NB4 (cell line): Measurements from ENCODE around the gene RBPJ.

Source experiments
- DNase-seq: peaks from one replicate; pipeline ENCODE4 v3.0.0; 2010; ENCODE audit warnings: low read depth
- H3K4me3 ChIP-seq: one replicate; pipeline ENCODE4 v1.5.1; 2011; ENCODE audit warnings: mild to moderate bottlenecking, low read depth, low read length, moderate library complexity
- MYC ChIP-seq: IDR thresholded peaks from 2 replicates; pipeline ENCODE4 v1.6.1; 2011; ENCODE audit warnings: low read depth, low read length
- POLR2A ChIP-seq: IDR thresholded peaks from 2 replicates; pipeline ENCODE4 v1.6.1; 2011; ENCODE audit warnings: mild to moderate bottlenecking; ENCODE audit not compliant: insufficient read length; ENCODE audit errors: extremely low read depth
- TF ChIP-seq, protein P1 (sequence below): IDR thresholded peaks from 2 replicates; pipeline ENCODE4 v1.6.1; 2011; ENCODE audit warnings: low read depth, low read length
- TF ChIP-seq, protein P2 (sequence below): IDR thresholded peaks from one replicate; pipeline ENCODE4 v1.5.1; 2012; ENCODE audit warnings: low read depth, low read length

Gene RBPJ

DNA sequence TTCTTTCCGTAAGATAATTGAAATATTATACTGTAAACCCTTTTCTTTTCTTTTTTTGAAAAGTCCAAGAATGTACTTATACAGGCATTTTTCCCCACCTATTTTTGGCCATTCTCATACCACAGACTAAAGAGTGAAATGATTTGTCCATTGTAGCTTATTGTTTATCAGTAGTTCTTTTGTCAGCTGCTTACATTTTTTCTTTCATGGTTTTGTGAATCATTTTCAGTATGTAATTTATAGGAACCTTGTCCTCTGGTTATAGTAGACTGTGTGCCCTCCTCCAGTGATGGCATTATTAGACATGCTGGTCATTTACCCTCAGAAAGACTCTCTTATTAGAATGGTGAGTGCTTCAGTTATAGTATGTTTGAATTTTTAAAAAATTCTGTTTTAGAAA is 112.7 kb downstream of the RBPJ start:
- TF ChIP-seq, protein P1, sequence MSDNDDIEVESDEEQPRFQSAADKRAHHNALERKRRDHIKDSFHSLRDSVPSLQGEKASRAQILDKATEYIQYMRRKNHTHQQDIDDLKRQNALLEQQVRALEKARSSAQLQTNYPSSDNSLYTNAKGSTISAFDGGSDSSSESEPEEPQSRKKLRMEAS = no peak
- TF ChIP-seq, protein P2, sequence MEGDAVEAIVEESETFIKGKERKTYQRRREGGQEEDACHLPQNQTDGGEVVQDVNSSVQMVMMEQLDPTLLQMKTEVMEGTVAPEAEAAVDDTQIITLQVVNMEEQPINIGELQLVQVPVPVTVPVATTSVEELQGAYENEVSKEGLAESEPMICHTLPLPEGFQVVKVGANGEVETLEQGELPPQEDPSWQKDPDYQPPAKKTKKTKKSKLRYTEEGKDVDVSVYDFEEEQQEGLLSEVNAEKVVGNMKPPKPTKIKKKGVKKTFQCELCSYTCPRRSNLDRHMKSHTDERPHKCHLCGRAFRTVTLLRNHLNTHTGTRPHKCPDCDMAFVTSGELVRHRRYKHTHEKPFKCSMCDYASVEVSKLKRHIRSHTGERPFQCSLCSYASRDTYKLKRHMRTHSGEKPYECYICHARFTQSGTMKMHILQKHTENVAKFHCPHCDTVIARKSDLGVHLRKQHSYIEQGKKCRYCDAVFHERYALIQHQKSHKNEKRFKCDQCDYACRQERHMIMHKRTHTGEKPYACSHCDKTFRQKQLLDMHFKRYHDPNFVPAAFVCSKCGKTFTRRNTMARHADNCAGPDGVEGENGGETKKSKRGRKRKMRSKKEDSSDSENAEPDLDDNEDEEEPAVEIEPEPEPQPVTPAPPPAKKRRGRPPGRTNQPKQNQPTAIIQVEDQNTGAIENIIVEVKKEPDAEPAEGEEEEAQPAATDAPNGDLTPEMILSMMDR = no peak
- TF ChIP-seq POLR2A (no peak), MYC (no peak)
- no peak for DNase-seq
- no peak overlapping the region for H3K4me3 ChIP-seq

DNA sequence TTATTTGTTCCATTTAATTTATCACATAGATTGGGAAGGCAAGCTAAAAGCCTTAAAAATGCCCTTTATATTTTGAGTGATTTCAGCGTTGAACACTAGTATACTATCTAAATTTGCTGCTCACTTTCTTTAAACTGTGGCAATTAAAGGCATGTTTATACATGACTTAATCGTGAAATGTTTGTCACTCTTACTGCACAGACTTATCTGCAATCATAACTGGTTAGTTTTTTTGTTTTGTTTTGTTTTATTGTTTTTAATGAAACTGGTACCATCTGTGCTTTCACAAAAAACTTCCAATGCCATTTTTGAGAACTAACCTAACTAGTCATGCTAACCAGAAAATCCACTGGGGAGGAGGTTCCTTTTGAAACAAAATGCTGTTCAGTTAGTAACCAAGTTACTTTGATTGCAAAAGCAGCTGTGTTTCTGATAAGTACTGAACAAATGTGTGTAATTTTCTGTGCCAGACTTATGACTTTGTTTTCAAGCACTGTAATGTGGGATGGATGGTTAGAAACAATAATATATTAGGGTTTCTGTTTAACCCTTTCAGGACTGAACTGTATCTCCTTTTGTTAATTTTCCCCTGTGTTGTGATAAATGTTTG is 113.3 kb downstream of the RBPJ start:
- DNase-seq = no peak
- H3K4me3 ChIP-seq = no peak overlapping the region
- no peak for TF ChIP-seq POLR2A
- TF ChIP-seq, protein P1 = no peak
- TF ChIP-seq, protein P2 = no peak

DNA sequence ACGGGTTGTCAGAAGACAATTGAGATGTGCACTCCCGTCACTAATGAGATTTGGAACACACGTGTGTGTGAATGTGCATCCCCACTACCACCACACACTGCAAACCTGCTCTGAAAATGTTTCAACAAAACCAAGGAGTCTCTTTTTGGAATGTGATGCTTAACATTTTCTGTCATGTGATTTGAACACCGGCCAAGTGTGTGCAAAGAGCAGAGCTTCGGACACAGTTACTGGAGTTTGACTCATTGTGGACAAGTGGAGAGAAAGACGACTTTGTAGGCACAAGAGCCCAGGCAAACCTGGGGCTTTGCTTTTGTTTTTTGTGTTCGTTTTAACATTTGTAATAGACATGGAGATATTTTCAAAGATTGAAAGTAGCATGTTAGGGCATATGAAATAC is 120.3 kb downstream of the RBPJ start:
- TF ChIP-seq, protein P1 = no peak
- no peak for TF ChIP-seq MYC
- TF ChIP-seq, protein P2 = no peak
- no peak for TF ChIP-seq POLR2A
- no peak for DNase-seq
- H3K4me3 ChIP-seq = no peak overlapping the region

DNA sequence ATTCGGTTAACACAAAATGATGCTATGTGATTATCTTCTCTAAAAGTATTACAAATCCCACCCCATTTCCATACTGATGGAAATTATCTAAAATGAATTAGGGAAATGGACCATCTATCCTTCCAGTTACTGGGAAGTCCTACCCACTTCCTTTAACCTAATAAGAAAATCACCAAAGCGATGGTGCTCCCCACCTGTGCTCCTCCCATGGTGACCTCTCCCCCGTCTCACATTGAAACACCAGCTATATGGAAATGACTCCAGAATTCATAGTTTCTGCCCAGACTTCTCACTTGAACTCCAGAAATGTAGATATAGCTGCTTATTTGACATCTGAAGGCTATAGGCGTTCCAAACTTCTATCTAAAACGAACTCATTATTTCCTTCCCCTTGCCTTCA is 121.0 kb downstream of the RBPJ start:
- TF ChIP-seq, protein P1 = no peak
- TF ChIP-seq, protein P2 = no peak
- no peak for TF ChIP-seq POLR2A
- no peak for TF ChIP-seq MYC
- DNase-seq = no peak
- no peak overlapping the region for H3K4me3 ChIP-seq

DNA sequence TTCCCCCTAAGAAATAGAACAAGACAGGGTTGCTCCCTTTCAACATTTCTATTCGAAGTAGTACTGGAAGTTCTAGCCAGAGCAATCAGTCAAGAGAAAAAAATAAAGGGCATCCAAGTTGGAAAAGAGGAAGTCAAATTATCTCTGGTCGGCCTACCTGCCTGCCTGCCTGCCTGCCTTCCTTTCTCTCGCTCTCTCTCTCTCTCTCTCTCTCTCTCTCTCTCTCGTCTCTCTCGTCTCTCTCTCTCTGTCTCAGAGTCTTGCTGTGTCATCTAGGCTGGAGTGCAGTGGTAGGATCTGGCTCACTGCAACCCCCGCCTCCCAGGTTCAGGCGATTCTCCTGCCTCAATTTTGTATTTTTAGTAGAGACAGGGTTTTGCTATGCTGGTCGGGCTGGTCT is 126.6 kb downstream of the RBPJ start:
- no peak for DNase-seq
- TF ChIP-seq, protein P1 = no peak
- no peak for TF ChIP-seq POLR2A
- TF ChIP-seq MYC = no peak
- TF ChIP-seq, protein P2 = no peak
- no peak overlapping the region for H3K4me3 ChIP-seq

DNA sequence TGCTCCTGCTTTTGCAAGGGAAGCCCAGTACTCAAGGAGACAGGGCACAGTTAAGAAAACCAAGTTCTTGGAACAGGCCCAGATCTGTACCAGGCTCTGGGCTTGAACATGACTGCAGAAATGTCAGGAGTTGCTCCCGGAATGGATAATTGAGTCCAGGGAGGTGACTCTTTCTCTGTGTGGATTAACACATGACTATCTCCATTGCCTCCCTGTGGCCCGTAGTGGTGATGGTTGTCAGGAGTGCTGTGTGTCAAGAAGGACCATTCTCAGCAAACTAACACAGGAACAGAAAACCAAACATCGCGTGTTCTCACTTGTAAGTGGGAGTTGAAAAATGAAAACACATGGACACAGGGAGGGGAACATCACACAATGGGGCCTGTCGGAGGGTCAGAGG is 129.6 kb downstream of the RBPJ start:
- no peak for DNase-seq
- H3K4me3 ChIP-seq = no peak overlapping the region
- TF ChIP-seq, protein P1 = no peak
- TF ChIP-seq, protein P2 = no peak
- TF ChIP-seq POLR2A (no peak), MYC (no peak)
